ENCODE data around the gene SLC10A6. TPM values are rescaled to one million over a fixed set of nuclear protein-coding genes. Genes with fewer than 3 reads are reported as not detected.
"Not testable (repeated sequence)": the region's sequence is repeated elsewhere in the genome, so short reads cannot be mapped to it uniquely, and the experiment has no call there.

The SLC10A6 gene
- total and polyA plus RNA-seq, 8 donors, result 0.37 to 0.94 (median 0.51) TPM

DNA sequence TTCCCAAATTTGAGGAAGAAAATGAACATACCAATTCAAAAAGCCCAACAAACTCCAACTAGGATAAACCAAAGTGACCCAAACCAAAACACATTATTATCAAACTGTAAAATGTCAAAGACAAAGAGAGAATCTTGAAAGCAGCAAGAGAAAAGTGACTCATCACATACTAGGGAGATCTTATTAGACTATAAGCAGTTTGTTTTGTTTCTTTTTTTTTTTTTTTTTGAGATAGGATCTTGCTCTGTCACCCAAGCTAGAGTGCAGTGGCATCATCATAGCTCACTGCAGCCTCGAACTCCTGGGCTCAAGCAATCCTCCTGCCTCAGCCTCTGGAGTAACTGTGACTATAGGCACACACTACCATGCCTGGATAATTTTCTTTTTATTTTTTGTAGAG is 30.5 kb upstream of the SLC10A6 start:
- no peak for TF ChIP-seq CTCF (IDR thresholded peaks at IDR 0.05)
- Histone ChIP-seq H3K4me1 (no peaks in the 10 kb centered on the region), H3K4me3 (no peak overlapping the region), H3K9me3 (peaks cover 2 to 25% of the 10 kb centered on the region in 2 donors), H3K36me3 (no peaks in the 10 kb centered on the region), H3K27ac (no peak overlapping the region), H3K27me3 (no peaks in the 10 kb centered on the region)
- intact Hi-C loops (cut with DNase I), result no loop called here
- ATAC-seq (no peak), DNase-seq (no peak)

DNA sequence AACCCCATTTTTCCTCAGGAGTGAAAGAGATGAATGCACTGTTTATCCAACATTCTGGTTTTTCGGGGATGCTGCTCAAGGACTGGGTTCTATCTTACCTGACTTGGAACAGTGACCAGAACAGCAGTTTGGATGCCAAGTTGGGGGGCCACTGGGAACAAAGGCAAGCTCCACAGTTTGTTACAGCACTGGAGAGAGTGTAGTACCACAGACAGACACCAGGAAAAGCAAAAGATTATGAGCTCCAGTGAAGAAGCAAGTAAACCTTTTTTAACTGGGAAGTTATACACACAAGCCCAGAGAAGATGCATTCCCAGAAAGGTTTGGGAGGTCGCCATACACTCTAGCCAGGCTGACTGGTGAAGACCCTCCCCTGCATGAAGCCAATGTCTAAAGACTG is 29.5 kb upstream of the SLC10A6 start:
- ATAC-seq (no peak), DNase-seq (no peak)
- Histone ChIP-seq H3K36me3 (no peaks in the 10 kb centered on the region), H3K27me3 (no peaks in the 10 kb centered on the region), H3K4me1 (no peaks in the 10 kb centered on the region), H3K9me3 (peaks cover 2 to 25% of the 10 kb centered on the region in 2 donors), H3K4me3 (no peak overlapping the region), H3K27ac (no peak overlapping the region)
- intact Hi-C loops (cut with DNase I), result no loop called here
- TF ChIP-seq CTCF (IDR thresholded peaks at IDR 0.05), result no peak

DNA sequence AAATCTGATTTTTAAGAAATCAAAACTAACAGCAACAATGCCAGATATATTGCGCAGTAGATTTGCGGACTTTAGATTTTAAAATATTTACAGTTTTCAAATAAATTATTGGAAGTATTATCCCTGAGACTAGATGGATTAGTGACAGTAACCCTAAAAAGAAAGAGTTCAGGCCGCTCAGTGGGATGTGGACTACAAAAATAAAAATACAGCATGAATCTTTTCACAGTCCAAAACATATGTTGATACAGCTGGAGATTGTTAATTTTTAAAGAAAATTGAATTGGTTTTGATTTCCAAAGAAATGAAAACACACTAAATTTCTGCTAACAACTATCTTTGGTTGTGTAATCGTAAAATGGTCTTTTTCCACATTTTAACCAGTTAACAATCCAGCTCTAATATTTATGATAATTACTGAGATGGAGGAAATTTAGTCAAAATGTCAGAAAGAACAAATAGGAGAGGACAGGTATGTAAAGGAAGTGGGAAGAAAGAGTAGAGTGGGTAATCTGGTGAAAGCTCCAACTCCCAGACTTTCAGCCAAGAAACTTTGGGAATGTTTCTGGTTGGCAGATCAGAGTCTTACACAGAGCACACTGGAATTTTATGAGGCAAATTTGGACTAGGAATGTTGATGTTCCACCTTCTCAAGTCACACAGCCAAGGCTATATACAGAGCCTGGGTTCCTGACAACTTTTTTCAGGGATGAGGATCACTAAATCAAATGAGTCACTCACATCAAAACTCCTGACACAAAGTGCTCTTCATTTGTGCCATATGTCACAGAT is 27.9 kb upstream of the SLC10A6 start:
- Histone ChIP-seq H3K4me3 (no peak overlapping the region), H3K9me3 (peaks cover 2 to 25% of the 10 kb centered on the region in 2 donors), H3K27me3 (no peaks in the 10 kb centered on the region), H3K36me3 (no peaks in the 10 kb centered on the region), H3K4me1 (no peaks in the 10 kb centered on the region), H3K27ac (no peak overlapping the region)
- DNase-seq, result no peak
- no peak for ATAC-seq
- intact Hi-C loops (cut with DNase I), result no loop called here
- no peak for TF ChIP-seq CTCF (IDR thresholded peaks at IDR 0.05)

DNA sequence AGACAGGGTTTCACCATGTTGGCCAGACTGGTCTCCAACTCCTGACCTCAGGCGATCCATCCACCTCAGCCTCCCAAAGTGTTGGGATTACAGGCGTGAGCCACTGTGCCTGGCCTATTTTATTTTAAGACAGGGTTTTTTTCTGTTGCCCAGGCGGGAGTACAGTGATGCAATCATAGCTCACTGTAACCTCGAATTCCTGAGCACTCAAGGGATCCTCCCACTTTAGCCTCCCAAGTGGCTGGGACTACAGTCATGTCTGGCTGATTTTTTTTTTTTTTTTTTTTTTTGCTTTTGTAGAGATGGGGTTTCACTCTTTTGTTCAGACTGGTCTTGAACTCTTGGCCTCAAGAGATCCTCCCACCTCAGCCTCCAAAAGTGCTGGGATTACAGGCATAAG is 26.3 kb upstream of the SLC10A6 start:
- ATAC-seq; H3K27ac ChIP-seq; DNase-seq; H3K4me3 ChIP-seq; H3K4me1 ChIP-seq; H3K27me3 ChIP-seq; intact Hi-C loops (cut with DNase I); H3K36me3 ChIP-seq: not testable (repeated sequence)
- H3K9me3 ChIP-seq, result peaks cover 2 to 21% of the 10 kb centered on the region in 2 donors

DNA sequence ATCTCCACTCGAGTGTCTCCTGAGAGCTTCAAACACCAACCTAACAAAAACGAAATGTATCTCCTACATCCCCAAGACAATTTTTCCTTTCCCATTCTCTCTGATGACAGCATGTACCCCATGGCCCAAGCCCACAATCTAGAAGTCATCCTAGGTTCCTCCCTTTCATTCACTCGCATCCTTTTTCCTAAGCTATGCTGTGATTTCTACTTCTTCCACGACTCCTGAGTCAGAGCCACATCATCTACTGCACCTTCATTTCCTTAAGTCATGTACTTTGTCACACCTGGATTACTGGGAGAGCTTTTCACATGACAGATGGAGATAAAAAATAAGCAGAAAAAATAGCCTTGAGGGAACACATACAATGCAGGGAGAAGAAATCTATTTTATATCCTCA is 23.0 kb upstream of the SLC10A6 start:
- TF ChIP-seq CTCF (IDR thresholded peaks at IDR 0.05), result no peak
- H3K4me1 ChIP-seq, result no peaks in the 10 kb centered on the region
- H3K27me3 ChIP-seq, result no peaks in the 10 kb centered on the region
- intact Hi-C loops (cut with DNase I), result no loop called here
- ATAC-seq (no peak), DNase-seq (no peak)
- no peak overlapping the region for H3K4me3 ChIP-seq
- no peak overlapping the region for H3K27ac ChIP-seq
- H3K36me3 ChIP-seq, result no peaks in the 10 kb centered on the region
- peaks cover 0 to 2% of the 10 kb centered on the region in 2 donors for H3K9me3 ChIP-seq
